ENCODE results near the gene GRM8.

The GRM8 gene

GRCh38 chr7:126606331-126606730 is 646.4 kb downstream of the GRM8 start:
- no peak for TF ChIP-seq POLR2AphosphoS5 (IDR thresholded peaks at IDR 0.05; ENCODE audit: low read depth, low read length)
- no peak for TF ChIP-seq TAF1 (IDR thresholded peaks at IDR 0.05; ENCODE audit: borderline replicate concordance, insufficient read depth, low read length)
- no peak for TF ChIP-seq SIN3A (IDR thresholded peaks at IDR 0.05; ENCODE audit: borderline replicate concordance, insufficient read depth, low read length)
- TF ChIP-seq FOXP2 (optimal IDR thresholded peaks at IDR 0.05; ENCODE audit: borderline replicate concordance, extremely low read depth, extremely low read length, insufficient read depth): no peak
- TF ChIP-seq, protein P1, sequence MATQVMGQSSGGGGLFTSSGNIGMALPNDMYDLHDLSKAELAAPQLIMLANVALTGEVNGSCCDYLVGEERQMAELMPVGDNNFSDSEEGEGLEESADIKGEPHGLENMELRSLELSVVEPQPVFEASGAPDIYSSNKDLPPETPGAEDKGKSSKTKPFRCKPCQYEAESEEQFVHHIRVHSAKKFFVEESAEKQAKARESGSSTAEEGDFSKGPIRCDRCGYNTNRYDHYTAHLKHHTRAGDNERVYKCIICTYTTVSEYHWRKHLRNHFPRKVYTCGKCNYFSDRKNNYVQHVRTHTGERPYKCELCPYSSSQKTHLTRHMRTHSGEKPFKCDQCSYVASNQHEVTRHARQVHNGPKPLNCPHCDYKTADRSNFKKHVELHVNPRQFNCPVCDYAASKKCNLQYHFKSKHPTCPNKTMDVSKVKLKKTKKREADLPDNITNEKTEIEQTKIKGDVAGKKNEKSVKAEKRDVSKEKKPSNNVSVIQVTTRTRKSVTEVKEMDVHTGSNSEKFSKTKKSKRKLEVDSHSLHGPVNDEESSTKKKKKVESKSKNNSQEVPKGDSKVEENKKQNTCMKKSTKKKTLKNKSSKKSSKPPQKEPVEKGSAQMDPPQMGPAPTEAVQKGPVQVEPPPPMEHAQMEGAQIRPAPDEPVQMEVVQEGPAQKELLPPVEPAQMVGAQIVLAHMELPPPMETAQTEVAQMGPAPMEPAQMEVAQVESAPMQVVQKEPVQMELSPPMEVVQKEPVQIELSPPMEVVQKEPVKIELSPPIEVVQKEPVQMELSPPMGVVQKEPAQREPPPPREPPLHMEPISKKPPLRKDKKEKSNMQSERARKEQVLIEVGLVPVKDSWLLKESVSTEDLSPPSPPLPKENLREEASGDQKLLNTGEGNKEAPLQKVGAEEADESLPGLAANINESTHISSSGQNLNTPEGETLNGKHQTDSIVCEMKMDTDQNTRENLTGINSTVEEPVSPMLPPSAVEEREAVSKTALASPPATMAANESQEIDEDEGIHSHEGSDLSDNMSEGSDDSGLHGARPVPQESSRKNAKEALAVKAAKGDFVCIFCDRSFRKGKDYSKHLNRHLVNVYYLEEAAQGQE (IDR thresholded peaks at IDR 0.05; ENCODE audit: insufficient read depth in 1 of 2, low read depth in 2 of 2, low read length in 2 of 2): no peak

DNA sequence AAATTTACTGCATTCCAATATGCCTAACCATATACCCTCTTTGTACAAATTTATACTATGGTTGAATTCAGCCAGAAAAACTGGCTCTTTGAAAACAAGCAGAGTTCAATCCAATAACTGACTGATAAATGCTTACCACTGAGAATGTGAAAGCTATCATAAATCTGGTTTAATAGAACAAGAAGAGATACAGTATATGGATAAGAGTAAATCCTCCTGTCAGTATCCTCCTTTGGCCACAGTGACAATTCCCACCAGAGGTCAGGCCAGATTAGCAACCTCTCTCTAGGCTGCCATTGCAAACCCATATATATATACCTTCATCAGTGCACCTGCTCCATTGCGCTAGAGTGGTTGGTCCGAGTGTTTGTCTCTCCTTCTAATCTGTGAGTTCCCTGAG is 647.2 kb downstream of the GRM8 start:
- TF ChIP-seq, protein P1 (IDR thresholded peaks at IDR 0.05; ENCODE audit: insufficient read depth in 1 of 2, low read depth in 2 of 2, low read length in 2 of 2): no peak
- TF ChIP-seq TAF1 (IDR thresholded peaks at IDR 0.05; ENCODE audit: borderline replicate concordance, insufficient read depth, low read length): no peak
- TF ChIP-seq SIN3A (IDR thresholded peaks at IDR 0.05; ENCODE audit: borderline replicate concordance, insufficient read depth, low read length): no peak
- TF ChIP-seq POLR2AphosphoS5 (IDR thresholded peaks at IDR 0.05; ENCODE audit: low read depth, low read length): no peak
- TF ChIP-seq FOXP2 (optimal IDR thresholded peaks at IDR 0.05; ENCODE audit: borderline replicate concordance, extremely low read depth, extremely low read length, insufficient read depth): no peak

DNA sequence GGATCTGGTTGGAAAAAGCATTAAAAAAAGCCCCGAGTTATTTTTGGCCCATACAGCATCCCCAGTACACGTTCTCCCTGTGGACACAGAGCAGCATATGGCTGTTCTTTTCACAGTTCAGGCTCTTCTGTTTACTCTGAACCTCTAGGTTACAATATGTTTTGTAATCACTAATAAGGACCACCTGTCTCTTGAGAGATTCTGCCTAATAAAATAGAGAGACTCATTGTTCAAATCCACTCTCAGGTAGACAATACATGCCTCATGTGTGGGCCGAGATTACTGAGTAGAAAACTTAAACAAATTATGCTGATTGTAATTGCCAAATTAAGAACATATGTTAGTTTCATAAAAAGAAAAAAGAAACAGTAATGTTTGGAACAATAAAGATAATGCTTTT is 647.7 kb downstream of the GRM8 start:
- TF ChIP-seq FOXP2 (optimal IDR thresholded peaks at IDR 0.05; ENCODE audit: borderline replicate concordance, extremely low read depth, extremely low read length, insufficient read depth) (no peak), POLR2AphosphoS5 (IDR thresholded peaks at IDR 0.05; ENCODE audit: low read depth, low read length) (no peak), SIN3A (IDR thresholded peaks at IDR 0.05; ENCODE audit: borderline replicate concordance, insufficient read depth, low read length) (no peak), TAF1 (IDR thresholded peaks at IDR 0.05; ENCODE audit: borderline replicate concordance, insufficient read depth, low read length) (no peak)
- TF ChIP-seq, protein P1 (IDR thresholded peaks at IDR 0.05; ENCODE audit: insufficient read depth in 1 of 2, low read depth in 2 of 2, low read length in 2 of 2): no peak

GRCh38 chr7:126589068-126589684 is 663.6 kb downstream of the GRM8 start:
- TF ChIP-seq, protein P1 (IDR thresholded peaks at IDR 0.05; ENCODE audit: insufficient read depth in 1 of 2, low read depth in 2 of 2, low read length in 2 of 2): no peak
- TF ChIP-seq POLR2AphosphoS5 (IDR thresholded peaks at IDR 0.05; ENCODE audit: low read depth, low read length) (no peak), FOXP2 (optimal IDR thresholded peaks at IDR 0.05; ENCODE audit: borderline replicate concordance, extremely low read depth, extremely low read length, insufficient read depth) (no peak), SIN3A (IDR thresholded peaks at IDR 0.05; ENCODE audit: borderline replicate concordance, insufficient read depth, low read length) (no peak), TAF1 (IDR thresholded peaks at IDR 0.05; ENCODE audit: borderline replicate concordance, insufficient read depth, low read length) (no peak)

Data from PFSK-1 (cell line).